Prostate gland (tissue), 2 donors: ENCODE data around the gene INKA2.

ENCODE experiments used
- CTCF ChIP-seq, 4 experiments: fragments of 200-600 bp in 2 of 4; fragments of 450-650 bp in 2 of 4; sonication (generic) in 2 of 4; IDR thresholded peaks; 1 replicate in 3 of 4; 2 replicates in 1 of 4; pipeline ENCODE4 v1.5.1; 2016 to 2019; ENCODE audit warnings: antibody characterized with exemption in 4 of 4, mild to moderate bottlenecking in 2 of 4, moderate library complexity in 2 of 4
- POLR2AphosphoS5 ChIP-seq: sonication (generic); formaldehyde crosslinking; IDR thresholded peaks from one replicate; pipeline ENCODE4 v1.6.1; 2017; ENCODE audit warnings: antibody characterized with exemption

GRCh38 chr1:111768023-111768422 is 28.8 kb upstream of the INKA2 start:
- TF ChIP-seq POLR2AphosphoS5, result no peak
- no peak for TF ChIP-seq CTCF (IDR thresholded peaks at IDR 0.05)
